ENCODE data around the gene IL10RB. TPM values are rescaled to one million over a fixed set of nuclear protein-coding genes. Genes with fewer than 3 reads are reported as not detected.
"Not testable (repeated sequence)": the region's sequence is repeated elsewhere in the genome, so short reads cannot be mapped to it uniquely, and the experiment has no call there.

The IL10RB gene
- total and polyA plus RNA-seq, 5 experiments from 2014 or later = 29.4 to 50.6 (median 44.6) TPM

DNA sequence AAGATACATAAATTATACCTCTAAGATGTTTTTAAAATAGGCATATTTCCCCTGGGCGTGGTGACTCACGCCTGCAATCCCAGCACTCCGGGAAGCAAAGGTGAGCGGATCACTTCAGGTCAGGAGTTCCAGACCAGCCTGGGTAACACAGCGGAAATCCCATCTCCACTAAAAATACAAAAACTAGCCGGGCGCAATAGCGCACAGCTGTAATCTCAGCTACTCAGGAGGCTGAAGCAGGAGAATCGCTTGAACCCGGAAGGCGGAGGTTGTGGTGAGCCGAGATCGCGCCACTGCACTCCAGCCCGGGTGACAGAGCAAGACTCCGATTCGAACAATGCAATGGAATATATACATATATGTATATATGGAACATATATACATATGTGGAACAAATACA lies 54.8 kb downstream of the IL10RB start:
- not testable (repeated sequence) for H3K27ac Mint-ChIP-seq, H3K9me3 Mint-ChIP-seq, H3K27me3 Mint-ChIP-seq, ATAC-seq, H3K36me3 Mint-ChIP-seq, H3K4me1 Mint-ChIP-seq, H3K4me3 Mint-ChIP-seq
- peak in 4 of 10 donors; percentile 11 to 70 (median 36) for DNase-seq
- POLR2A ChIA-PET = interaction anchor here (1.0 kb wide), 1 partner anchor 26 kb away, joined by 3 read pairs; no protein-coding TSS in a partner anchor

DNA sequence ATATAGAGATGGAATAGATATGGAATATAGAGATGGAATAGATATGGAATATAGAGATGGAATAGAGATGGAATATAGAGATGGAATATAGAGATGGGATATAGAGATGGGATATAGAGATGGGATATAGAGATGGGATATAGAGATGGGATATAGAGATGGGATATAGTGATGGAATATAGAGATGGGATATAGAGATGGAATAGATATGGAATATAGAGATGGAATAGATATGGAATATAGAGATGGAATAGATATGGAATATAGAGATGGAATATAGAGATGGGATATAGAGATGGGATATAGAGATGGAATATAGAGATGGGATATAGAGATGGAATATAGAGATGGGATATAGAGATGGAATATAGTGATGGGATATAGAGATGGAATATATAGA lies 57.4 kb downstream of the IL10RB start:
- ATAC-seq, H3K4me3 Mint-ChIP-seq, H3K9me3 Mint-ChIP-seq, H3K36me3 Mint-ChIP-seq, H3K27me3 Mint-ChIP-seq, POLR2A ChIA-PET, H3K27ac Mint-ChIP-seq, DNase-seq: not testable (repeated sequence)
- H3K4me1 Mint-ChIP-seq = peaks cover 8 to 25% (median 20%) of the 10 kb centered on the region in 4 donors

DNA sequence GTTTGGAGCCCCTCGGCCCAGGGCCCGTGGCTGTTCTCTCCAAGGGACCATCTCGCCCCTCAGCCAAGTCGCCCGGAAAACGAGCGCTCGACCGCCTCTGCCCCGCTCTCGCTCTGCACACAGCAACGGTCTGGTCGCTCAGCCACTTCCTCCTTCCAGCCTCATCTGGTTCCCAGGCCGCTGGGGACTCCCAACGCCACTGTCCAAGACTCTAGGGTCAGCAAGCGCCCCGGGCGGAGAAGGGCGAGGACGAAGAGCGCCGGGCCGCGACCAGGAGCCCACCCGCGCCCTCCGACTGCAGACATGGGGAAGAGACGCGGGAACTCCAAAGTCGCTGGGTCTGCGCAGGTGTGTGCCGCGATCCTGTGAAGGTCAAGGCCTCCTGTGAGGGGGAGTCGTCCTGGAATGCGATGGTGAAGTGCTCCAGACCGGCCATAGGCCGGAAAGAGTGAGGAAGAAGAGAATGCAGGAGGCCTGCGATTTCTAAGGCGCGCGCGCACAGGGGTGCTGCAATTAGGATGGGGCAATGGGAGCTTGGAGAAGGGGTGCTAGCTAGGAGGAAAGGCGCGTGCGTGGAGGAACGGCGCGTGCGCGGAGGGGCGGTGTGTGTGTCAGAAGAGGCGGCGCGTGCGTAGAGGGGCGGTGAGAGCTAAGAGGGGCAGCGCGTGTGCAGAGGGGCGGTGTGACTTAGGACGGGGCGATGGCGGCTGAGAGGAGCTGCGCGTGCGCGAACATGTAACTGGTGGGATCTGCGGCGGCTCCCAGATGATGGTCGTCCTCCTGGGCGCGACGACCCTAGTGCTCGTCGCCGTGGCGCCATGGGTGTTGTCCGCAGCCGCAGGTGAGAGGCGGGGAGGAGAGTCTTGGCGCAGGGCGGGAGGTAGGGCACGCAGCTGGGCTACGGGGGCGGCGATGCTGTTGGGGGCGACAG lies 58.4 kb downstream of the IL10RB start, which contains the start of gene IFNAR1:
Gene IFNAR1 (plus strand): TSS at position 680 of the 931 bp plus-strand sequence. CDS start 86 bp downstream, at position 766.
- peak; percentile 83 to 84 for ATAC-seq
- POLR2A ChIA-PET = interaction anchor here (0.7 to 2.3 kb wide), 37 partner anchors 16 to 712 kb away, joined by 3 to 75 read pairs (median 4); partner anchors contain the start of genes CFAP298, DNAJC28, GART and IFNAR2
- H3K36me3 Mint-ChIP-seq = peaks cover 0 to 6% (median 0%) of the 10 kb centered on the region in 3 donors
- H3K27ac Mint-ChIP-seq = no peak within 1 kb of the TSS
- no peaks in the 10 kb centered on the region for H3K27me3 Mint-ChIP-seq
- H3K4me3 Mint-ChIP-seq = no peak within 1 kb of the TSS
- H3K4me1 Mint-ChIP-seq = peaks cover 9 to 32% (median 27%) of the 10 kb centered on the region in 4 donors
- no peaks in the 10 kb centered on the region for H3K9me3 Mint-ChIP-seq
- DNase-seq = peak; percentile 92 to 100 (median 98)

DNA sequence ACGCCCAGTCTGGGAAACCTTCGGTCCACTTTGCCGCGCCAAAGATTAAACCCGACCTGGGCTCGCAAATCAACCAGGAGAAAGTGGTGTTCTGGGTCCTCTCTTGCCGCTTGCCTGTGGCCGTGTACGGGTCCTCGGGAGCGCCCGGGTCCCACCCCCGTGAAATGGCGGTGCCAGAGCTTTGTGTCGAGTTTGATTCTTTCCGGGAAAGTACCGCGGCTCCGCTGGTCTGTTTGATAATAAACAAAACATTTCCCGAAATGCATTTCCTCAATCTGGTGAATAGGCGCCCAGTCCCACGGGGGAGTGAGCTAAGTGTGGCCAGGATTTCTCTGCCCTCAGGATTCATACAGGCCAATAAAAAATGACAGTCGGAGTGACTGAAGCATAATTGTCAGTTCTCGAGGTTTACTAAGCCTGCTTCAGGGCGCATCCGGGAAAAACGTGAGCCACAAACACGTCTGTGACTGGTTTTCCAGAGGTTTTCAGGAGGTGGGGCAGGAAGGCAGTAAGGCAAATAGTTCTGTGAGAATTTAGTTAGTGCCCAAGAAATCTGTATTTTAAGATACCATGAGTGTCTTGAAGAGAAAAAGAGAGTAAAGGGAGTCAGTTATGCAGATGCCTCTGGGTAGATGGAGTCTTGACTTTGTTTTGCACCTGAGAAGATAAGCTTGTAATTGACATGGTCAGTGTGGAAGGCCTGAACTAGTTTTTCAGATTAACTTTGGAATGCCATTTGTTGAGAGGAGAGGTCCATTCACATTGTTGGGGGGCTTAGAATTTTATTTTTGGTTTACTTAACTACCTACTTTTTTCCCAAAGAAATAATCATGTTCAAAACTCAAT lies 59.3 kb downstream of the IL10RB start:
- peaks cover 0 to 9% (median 0%) of the 10 kb centered on the region in 3 donors for H3K36me3 Mint-ChIP-seq
- H3K27ac Mint-ChIP-seq = no peak overlapping the region
- H3K27me3 Mint-ChIP-seq = no peaks in the 10 kb centered on the region
- ATAC-seq (peak; percentile 49 to 70), DNase-seq (peak in 8 of 10 donors; percentile 59 to 75 (median 71))
- H3K9me3 Mint-ChIP-seq = no peaks in the 10 kb centered on the region
- peaks cover 14 to 41% (median 36%) of the 10 kb centered on the region in 4 donors for H3K4me1 Mint-ChIP-seq
- POLR2A ChIA-PET = interaction anchor here (0.7 to 2.3 kb wide), 37 partner anchors 15 to 713 kb away, joined by 3 to 75 read pairs (median 4); partner anchors contain the start of genes CFAP298, DNAJC28, GART and IFNAR2
- H3K4me3 Mint-ChIP-seq = no peak overlapping the region

DNA sequence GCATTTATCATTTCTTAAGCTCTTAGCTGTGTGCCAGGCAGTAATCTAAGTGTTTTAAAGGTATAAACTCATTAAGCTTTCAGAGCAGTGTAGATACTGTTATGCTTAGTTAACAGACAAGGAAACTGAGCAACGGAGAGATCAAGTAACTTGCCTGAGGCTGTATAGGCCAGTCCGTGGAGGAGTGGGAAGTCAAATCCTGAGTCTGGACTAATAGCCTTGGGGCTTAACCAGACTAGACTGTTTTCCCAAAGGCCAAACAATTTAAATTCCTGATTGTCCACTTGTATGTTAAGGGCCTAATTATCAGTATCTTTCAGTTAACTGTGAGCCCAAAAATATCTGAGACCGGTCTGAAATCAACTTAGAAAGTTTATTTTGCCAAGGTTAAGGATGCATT lies 61.2 kb downstream of the IL10RB start:
- H3K9me3 Mint-ChIP-seq = peaks cover 0 to 4% (median 2%) of the 10 kb centered on the region in 9 donors
- peaks cover 2 to 17% (median 3%) of the 10 kb centered on the region in 3 donors for H3K36me3 Mint-ChIP-seq
- DNase-seq (no peak), ATAC-seq (no peak)
- peak overlapping the region in 3 of 10 donors; percentile 27 to 77 (median 58) for H3K27ac Mint-ChIP-seq
- no peaks in the 10 kb centered on the region for H3K27me3 Mint-ChIP-seq
- H3K4me1 Mint-ChIP-seq = peaks cover 23 to 60% (median 55%) of the 10 kb centered on the region in 4 donors
- POLR2A ChIA-PET = interaction anchor here (2.1 kb wide), 1 partner anchor 62 kb away, joined by 4 read pairs; the partner anchor contains the start of gene IL10RB
- peak overlapping the region in 9 of 10 donors; percentile 20 to 77 (median 53) for H3K4me3 Mint-ChIP-seq

DNA sequence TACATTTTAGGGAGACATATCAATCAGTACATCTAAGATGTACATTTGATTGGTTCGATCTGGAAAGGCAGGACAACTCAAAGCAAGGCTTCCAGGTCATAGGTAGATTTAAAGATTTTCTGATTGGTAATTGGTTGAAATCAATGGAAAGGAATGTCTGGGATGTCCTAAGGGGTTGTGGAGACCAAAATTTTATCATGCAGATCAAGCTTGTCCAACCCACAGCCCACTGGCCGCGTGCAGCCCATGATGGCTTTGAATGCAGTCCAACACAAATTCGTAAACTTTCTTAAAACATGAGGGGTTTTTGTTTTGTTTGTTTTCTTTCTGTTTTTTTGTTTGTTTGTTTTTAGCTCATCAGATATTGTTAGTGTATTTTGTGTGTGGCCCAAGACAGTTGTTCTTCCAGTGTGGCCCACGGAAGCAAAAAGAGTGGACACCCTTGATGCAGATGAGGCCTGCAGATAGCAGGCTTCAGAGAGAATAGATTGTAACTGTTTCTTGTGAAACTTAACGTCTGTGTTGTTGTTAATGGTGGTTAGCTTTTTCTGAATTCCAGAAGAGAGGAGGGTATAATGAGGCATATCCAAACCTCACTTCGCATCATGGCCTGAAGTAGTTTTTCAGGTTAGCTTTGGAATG lies 61.7 kb downstream of the IL10RB start:
- H3K27ac Mint-ChIP-seq = peak overlapping the region in 6 of 10 donors; percentile 27 to 78 (median 50)
- no peak for ATAC-seq
- POLR2A ChIA-PET = interaction anchor here (1.9 to 2.1 kb wide), 2 partner anchors 34 to 62 kb away, joined by 4 to 6 read pairs; partner anchors contain the start of gene IL10RB
- H3K4me1 Mint-ChIP-seq = peaks cover 24 to 65% (median 60%) of the 10 kb centered on the region in 4 donors
- H3K9me3 Mint-ChIP-seq = peaks cover 0 to 10% (median 3%) of the 10 kb centered on the region in 9 donors
- no peaks in the 10 kb centered on the region for H3K27me3 Mint-ChIP-seq
- peak overlapping the region in 9 of 10 donors; percentile 20 to 73 (median 53) for H3K4me3 Mint-ChIP-seq
- peaks cover 4 to 19% (median 9%) of the 10 kb centered on the region in 3 donors for H3K36me3 Mint-ChIP-seq
- no peak for DNase-seq

DNA sequence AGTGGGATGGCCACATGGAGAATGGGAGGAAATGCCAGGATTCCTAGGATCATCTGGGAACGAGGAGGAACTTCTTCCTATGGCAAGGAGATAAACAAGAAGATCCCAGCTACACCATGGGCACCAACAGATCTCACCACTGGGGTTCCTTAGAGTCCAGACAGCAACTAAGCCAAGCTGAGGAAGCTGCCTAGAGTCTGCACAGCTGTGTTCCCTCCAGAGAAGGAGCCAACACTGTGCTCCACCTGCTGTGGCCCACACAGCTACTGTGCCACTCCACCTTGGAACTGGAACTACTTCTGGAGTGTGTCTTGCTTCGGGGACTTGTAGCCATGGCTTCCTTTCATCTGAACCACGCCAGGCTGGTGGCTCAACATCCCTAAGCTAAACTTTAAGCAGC lies 64.6 kb downstream of the IL10RB start:
- ATAC-seq (no peak), DNase-seq (no peak)
- peaks cover 12 to 28% (median 14%) of the 10 kb centered on the region in 3 donors for H3K36me3 Mint-ChIP-seq
- POLR2A ChIA-PET = interaction anchor here (0.9 to 1.7 kb wide), 2 partner anchors 30 to 31 kb away, joined by 3 to 5 read pairs; no protein-coding TSS in a partner anchor
- H3K4me1 Mint-ChIP-seq = peaks cover 28 to 84% (median 71%) of the 10 kb centered on the region in 4 donors
- H3K4me3 Mint-ChIP-seq = peak overlapping the region in 2 of 10 donors; percentile 14 to 25
- H3K27ac Mint-ChIP-seq = peak overlapping the region in 6 of 10 donors; percentile 5 to 72 (median 68)
- no peaks in the 10 kb centered on the region for H3K27me3 Mint-ChIP-seq
- peaks cover 0 to 16% (median 3%) of the 10 kb centered on the region in 9 donors for H3K9me3 Mint-ChIP-seq

DNA sequence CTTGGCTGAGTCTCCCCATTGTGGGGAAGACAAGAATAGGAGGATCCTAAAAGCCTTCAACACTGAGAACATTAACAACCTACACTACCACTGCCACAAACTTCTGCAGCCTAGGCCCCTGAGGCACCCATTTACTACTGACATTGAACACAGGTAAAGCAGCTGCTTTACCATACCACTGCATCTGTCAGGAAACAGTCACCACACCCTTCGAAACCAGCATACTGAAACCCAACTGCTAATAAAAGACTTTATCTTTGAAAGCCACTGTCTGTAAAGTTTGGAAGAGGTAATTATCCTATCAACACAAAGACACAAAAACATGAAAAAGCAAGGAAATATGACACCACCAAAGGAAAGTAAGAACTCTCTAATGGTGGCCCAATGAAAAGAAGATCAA lies 66.0 kb downstream of the IL10RB start:
- peaks cover 26 to 74% (median 64%) of the 10 kb centered on the region in 4 donors for H3K4me1 Mint-ChIP-seq
- H3K27me3 Mint-ChIP-seq = no peaks in the 10 kb centered on the region
- peak in 1 of 2 donors; percentile 49 for ATAC-seq
- no peak for DNase-seq
- H3K4me3 Mint-ChIP-seq = peak overlapping the region in 8 of 10 donors; percentile 2 to 74 (median 40)
- POLR2A ChIA-PET = interaction anchor here (1.1 to 1.7 kb wide), 2 partner anchors 29 to 30 kb away, joined by 4 to 5 read pairs; no protein-coding TSS in a partner anchor
- H3K36me3 Mint-ChIP-seq = peaks cover 13 to 33% (median 14%) of the 10 kb centered on the region in 3 donors
- H3K27ac Mint-ChIP-seq = peak overlapping the region in 8 of 10 donors; percentile 38 to 75 (median 58)
- peaks cover 0 to 16% (median 3%) of the 10 kb centered on the region in 9 donors for H3K9me3 Mint-ChIP-seq

DNA sequence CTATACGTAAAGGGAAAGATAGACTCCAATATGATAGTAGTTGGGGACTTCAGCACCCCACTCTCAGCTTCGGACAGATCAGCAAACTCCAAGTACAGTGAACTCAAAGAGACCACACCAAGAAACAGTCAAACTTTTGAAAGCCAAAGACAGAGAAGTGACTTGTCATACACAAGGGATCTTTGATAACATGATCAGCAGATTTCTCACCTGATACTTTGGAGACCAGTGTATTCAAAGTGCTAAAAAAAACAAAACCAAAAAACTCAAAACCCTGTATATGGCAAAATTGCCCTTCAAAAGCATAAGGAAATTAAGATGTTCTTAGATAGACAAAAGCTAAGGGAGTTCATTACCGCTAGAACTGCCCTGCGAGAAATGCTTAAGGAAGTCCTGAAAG lies 68.0 kb downstream of the IL10RB start:
- peaks cover 0 to 16% (median 3%) of the 10 kb centered on the region in 9 donors for H3K9me3 Mint-ChIP-seq
- no peak for DNase-seq
- POLR2A ChIA-PET = no interaction called here
- H3K4me3 Mint-ChIP-seq = no peak overlapping the region
- H3K36me3 Mint-ChIP-seq = peaks cover 14 to 42% (median 18%) of the 10 kb centered on the region in 3 donors
- no peaks in the 10 kb centered on the region for H3K27me3 Mint-ChIP-seq
- no peak for ATAC-seq
- peaks cover 19 to 70% (median 50%) of the 10 kb centered on the region in 4 donors for H3K4me1 Mint-ChIP-seq
- H3K27ac Mint-ChIP-seq = peak overlapping the region in 6 of 10 donors; percentile 40 to 74 (median 66)

DNA sequence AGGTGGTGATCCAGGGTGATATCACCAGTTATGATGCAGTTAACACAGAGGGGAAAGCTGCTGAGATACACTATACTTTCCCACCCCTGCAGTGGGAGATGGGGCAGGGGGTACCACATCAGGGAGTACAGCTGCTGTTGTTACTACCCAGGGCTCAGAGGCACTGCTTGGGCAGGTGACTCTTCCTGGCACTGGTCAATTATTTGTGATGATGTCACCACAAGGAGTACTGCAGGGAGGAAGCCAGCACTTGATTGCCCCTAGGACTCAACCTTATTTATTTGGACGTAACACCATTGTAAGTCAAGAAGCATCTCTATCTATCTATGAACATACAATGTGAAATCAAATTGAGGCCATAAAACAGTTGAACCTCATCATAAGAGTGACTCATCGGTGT lies 68.7 kb downstream of the IL10RB start:
- Mint-ChIP-seq H3K36me3 (peaks cover 14 to 46% (median 18%) of the 10 kb centered on the region in 3 donors), H3K4me1 (peaks cover 18 to 68% (median 46%) of the 10 kb centered on the region in 4 donors), H3K27ac (peak overlapping the region in 3 of 10 donors; percentile 11 to 43 (median 25)), H3K9me3 (peaks cover 0 to 16% (median 3%) of the 10 kb centered on the region in 9 donors), H3K4me3 (no peak overlapping the region), H3K27me3 (no peaks in the 10 kb centered on the region)
- DNase-seq = no peak
- POLR2A ChIA-PET = no interaction called here
- ATAC-seq = no peak

DNA sequence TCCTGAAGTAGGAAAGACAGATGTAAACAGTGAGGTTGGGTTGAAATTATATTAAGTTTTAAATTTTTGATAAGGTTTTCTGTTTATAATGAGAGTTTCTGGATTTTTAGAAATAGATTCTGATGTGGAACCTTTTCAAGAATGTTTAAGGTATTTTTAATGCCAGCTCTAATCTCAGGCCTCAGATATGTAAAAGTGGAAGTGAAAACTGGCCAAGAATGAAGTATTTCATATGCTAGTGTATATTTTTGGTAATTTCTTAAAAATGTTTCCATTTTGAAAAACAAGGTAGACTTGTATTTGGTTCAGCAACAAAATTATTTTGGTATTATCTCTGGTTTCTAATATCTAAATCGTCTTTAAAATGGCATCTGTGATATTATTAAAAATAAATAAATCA lies 73.0 kb downstream of the IL10RB start:
- H3K27me3 Mint-ChIP-seq = no peaks in the 10 kb centered on the region
- H3K4me1 Mint-ChIP-seq = peaks cover 5 to 41% (median 14%) of the 10 kb centered on the region in 4 donors
- peak overlapping the region in 3 of 10 donors; percentile 31 to 84 (median 81) for H3K27ac Mint-ChIP-seq
- POLR2A ChIA-PET = interaction anchor here (1.4 to 2.2 kb wide), 2 partner anchors 14 to 23 kb away, joined by 4 to 9 read pairs; no protein-coding TSS in a partner anchor
- H3K4me3 Mint-ChIP-seq = peak overlapping the region in 1 of 10 donors; percentile 2
- H3K36me3 Mint-ChIP-seq = peaks cover 6 to 68% (median 18%) of the 10 kb centered on the region in 3 donors
- DNase-seq (no peak), ATAC-seq (no peak)
- H3K9me3 Mint-ChIP-seq = no peaks in the 10 kb centered on the region

Measured in naive thymus-derived CD8-positive, alpha-beta T cell (primary cell).